RWPE1 (cell line): Measurements from ENCODE around the gene AANAT.

Experiments
- CTCF ChIA-PET: fragments of 350-600 bp; sonication (Branson Sonifier 250); formaldehyde crosslinking; extraction: SDS; loops from one replicate; lab custom pipeline; 2021; lab: Yijun Ruan, JAX
- POLR2A ChIA-PET: fragments of 400-600 bp; formaldehyde crosslinking; extraction: SDS; loops from one replicate; lab custom pipeline; 2020; ENCODE audit warnings: antibody characterized with exemption; ENCODE audit not compliant: low non-redundant PET; lab: Yijun Ruan, JAX
- DNase-seq: peaks from one replicate; pipeline ENCODE4 v3.0.0; 2012; ENCODE audit warnings: low spot score
- H3K27ac ChIP-seq: fragments of 450-650 bp; 2 replicates; pipeline ENCODE4 v1.5.1; 2017
- CTCF ChIP-seq: fragments of 450-650 bp; conservative IDR thresholded peaks from 2 replicates; pipeline ENCODE4 v1.5.1; 2017; ENCODE audit warnings: low read depth, mild to moderate bottlenecking

The AANAT gene

GRCh38 chr17:76492989-76493501 lies 25.6 kb downstream of the AANAT start:
- H3K27ac ChIP-seq = peak overlapping the region; percentile 89

GRCh38 chr17:76493505-76494167 lies 26.2 kb downstream of the AANAT start:
- ChIA-PET CTCF (interaction anchor here (0.7 to 2.8 kb wide), 2 partner anchors 27 to 200 kb away, joined by 3 to 11 read pairs; partner anchors contain the start of gene AANAT), POLR2A (interaction anchor here (0.5 kb wide), 1 partner anchor 361 kb away, joined by 3 read pairs; no protein-coding TSS in a partner anchor)
- peak overlapping the region; percentile 89 for H3K27ac ChIP-seq
- DNase-seq = no peak
- TF ChIP-seq CTCF = no peak

More at GRCh38 chr17:76492989-76493501, 25.6 kb downstream of the AANAT start:
- ChIA-PET CTCF (interaction anchor here (0.7 to 2.8 kb wide), 2 partner anchors 26 to 199 kb away, joined by 3 to 11 read pairs; partner anchors contain the start of gene AANAT), POLR2A (interaction anchor here (0.5 kb wide), 1 partner anchor 360 kb away, joined by 3 read pairs; no protein-coding TSS in a partner anchor)
- peak; percentile 52 for DNase-seq
- no peak for TF ChIP-seq CTCF

- peak overlapping the region; percentile 89 for H3K27ac ChIP-seq
- DNase-seq = no peak
- ChIA-PET CTCF (no interaction called here), POLR2A (no interaction called here)
- TF ChIP-seq CTCF = no peak
Measured at GRCh38 chr17:76495663-76496400, 28.4 kb downstream of the AANAT start.

- CTCF ChIA-PET = interaction anchor here (0.7 kb wide), 1 partner anchor 29 kb away, joined by 3 read pairs; no protein-coding TSS in a partner anchor
- POLR2A ChIA-PET = no interaction called here
- no peak for DNase-seq
- peak overlapping the region; percentile 89 for H3K27ac ChIP-seq
- no peak for TF ChIP-seq CTCF
Measured at GRCh38 chr17:76496464-76496863, 29.1 kb downstream of the AANAT start.

GRCh38 chr17:76497699-76497978 lies 30.2 kb downstream of the AANAT start:
- TF ChIP-seq CTCF = no peak
- POLR2A ChIA-PET = no interaction called here
- DNase-seq = no peak
- peak overlapping the region; percentile 89 for H3K27ac ChIP-seq
- CTCF ChIA-PET = interaction anchor here (1.3 kb wide), 1 partner anchor 90 kb away, joined by 8 read pairs; no protein-coding TSS in a partner anchor
